Ovary (tissue), 3 donors: ENCODE results near the gene PDE3B.

Source experiments
- POLR2A ChIP-seq: fragments of 450-650 bp; IDR thresholded peaks from one replicate; pipeline ENCODE4 v1.6.1; 2017; ENCODE audit warnings: antibody characterized with exemption, mild to moderate bottlenecking, moderate library complexity
- TF ChIP-seq, protein P1 (sequence below), 3 donors: fragments of 450-650 bp in 2 of 3; fragments of 200-600 bp in 1 of 3; IDR thresholded peaks; one replicate each; pipeline versions ENCODE4 v1.5.1 to v1.8.0; 2016 to 2022; ENCODE audit warnings: antibody characterized with exemption in 3 of 3, mild to moderate bottlenecking in 1 of 3
- donor health status: DM: no; HTN: no; CAD: no.

DNA sequence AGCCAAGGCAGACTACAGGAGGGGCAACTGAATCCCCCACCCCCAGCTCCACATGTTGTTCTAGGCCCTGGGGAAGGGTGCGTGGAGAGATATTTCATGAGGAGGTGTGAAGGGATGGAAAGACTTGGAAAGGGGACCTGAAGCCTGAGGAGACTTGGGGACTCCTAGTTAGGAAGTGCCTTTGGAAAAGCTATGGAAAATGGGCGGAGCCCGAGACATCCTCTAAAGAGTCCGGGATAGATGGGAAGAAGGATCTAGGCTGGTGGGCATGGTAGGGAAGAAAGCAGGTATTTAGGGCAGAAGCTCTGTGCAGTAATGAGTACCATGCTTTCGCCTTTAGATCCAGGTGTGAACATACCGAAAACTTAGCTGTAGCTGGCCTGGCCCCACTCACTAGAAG, 263.4 kb downstream of the PDE3B start:
- TF ChIP-seq, protein P1, sequence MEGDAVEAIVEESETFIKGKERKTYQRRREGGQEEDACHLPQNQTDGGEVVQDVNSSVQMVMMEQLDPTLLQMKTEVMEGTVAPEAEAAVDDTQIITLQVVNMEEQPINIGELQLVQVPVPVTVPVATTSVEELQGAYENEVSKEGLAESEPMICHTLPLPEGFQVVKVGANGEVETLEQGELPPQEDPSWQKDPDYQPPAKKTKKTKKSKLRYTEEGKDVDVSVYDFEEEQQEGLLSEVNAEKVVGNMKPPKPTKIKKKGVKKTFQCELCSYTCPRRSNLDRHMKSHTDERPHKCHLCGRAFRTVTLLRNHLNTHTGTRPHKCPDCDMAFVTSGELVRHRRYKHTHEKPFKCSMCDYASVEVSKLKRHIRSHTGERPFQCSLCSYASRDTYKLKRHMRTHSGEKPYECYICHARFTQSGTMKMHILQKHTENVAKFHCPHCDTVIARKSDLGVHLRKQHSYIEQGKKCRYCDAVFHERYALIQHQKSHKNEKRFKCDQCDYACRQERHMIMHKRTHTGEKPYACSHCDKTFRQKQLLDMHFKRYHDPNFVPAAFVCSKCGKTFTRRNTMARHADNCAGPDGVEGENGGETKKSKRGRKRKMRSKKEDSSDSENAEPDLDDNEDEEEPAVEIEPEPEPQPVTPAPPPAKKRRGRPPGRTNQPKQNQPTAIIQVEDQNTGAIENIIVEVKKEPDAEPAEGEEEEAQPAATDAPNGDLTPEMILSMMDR (IDR thresholded peaks at IDR 0.05), result no peak
- no peak for TF ChIP-seq POLR2A
